Measurements from ENCODE around the gene JUNB. TPM values are rescaled to one million over a fixed set of nuclear protein-coding genes. Genes with fewer than 3 reads are reported as not detected.
A peak's percentile ranks its signal among the peaks of the same experiment; 100 is the strongest.

Gene JUNB
- total and polyA plus RNA-seq, 4 donors, result 111 to 689 (median 163) TPM

- TF ChIP-seq, protein P1, sequence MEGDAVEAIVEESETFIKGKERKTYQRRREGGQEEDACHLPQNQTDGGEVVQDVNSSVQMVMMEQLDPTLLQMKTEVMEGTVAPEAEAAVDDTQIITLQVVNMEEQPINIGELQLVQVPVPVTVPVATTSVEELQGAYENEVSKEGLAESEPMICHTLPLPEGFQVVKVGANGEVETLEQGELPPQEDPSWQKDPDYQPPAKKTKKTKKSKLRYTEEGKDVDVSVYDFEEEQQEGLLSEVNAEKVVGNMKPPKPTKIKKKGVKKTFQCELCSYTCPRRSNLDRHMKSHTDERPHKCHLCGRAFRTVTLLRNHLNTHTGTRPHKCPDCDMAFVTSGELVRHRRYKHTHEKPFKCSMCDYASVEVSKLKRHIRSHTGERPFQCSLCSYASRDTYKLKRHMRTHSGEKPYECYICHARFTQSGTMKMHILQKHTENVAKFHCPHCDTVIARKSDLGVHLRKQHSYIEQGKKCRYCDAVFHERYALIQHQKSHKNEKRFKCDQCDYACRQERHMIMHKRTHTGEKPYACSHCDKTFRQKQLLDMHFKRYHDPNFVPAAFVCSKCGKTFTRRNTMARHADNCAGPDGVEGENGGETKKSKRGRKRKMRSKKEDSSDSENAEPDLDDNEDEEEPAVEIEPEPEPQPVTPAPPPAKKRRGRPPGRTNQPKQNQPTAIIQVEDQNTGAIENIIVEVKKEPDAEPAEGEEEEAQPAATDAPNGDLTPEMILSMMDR (IDR thresholded peaks at IDR 0.05; ENCODE audit: control extremely low read depth, extremely low read depth), result no peak
- Histone ChIP-seq H3K36me3 (ENCODE audit: control insufficient read depth in 4 of 4, insufficient read depth in 4 of 4, low read length in 4 of 4) (no peaks in the 10 kb centered on the region), H3K4me3 (no peak overlapping the region), H3K27me3 (ENCODE audit: control insufficient read depth in 3 of 3, insufficient read depth in 3 of 3, low read length in 2 of 3) (peaks cover 0 to 60% (median 58%) of the 10 kb centered on the region in 3 donors), H3K4me1 (ENCODE audit: control insufficient read depth in 5 of 5, insufficient read depth in 5 of 5, low read length in 5 of 5) (peaks cover 0 to 9% (median 0%) of the 10 kb centered on the region in 5 donors), H3K9me3 (ENCODE audit: control insufficient read depth in 4 of 4, insufficient read depth in 3 of 4, low read length in 3 of 4) (peaks cover 0 to 4% (median 0%) of the 10 kb centered on the region in 4 donors), H3K27ac (ENCODE audit: low read depth in 1 of 2, low read length in 1 of 2) (no peak overlapping the region), H3K9ac (ENCODE audit: insufficient read depth in 1 of 2, low read length in 2 of 2) (no peak overlapping the region)
- no peak for DNase-seq
- WGBS, 2 donors, result 0 to 2% methylated on average over 3 to 5 of the region's 5 CpGs
- ATAC-seq (ENCODE audit: insufficient read depth, low FRiP score), result no peak
These were observed 42.1 kb downstream of the JUNB start for GRCh38 chr19:12833418-12833737.

- Histone ChIP-seq H3K36me3 (ENCODE audit: control insufficient read depth in 4 of 4, insufficient read depth in 4 of 4, low read length in 4 of 4) (no peaks in the 10 kb centered on the region), H3K9me3 (ENCODE audit: control insufficient read depth in 4 of 4, insufficient read depth in 3 of 4, low read length in 3 of 4) (peaks cover 0 to 4% (median 0%) of the 10 kb centered on the region in 4 donors), H3K27ac (ENCODE audit: low read depth in 1 of 2, low read length in 1 of 2) (no peak overlapping the region), H3K27me3 (ENCODE audit: control insufficient read depth in 3 of 3, insufficient read depth in 3 of 3, low read length in 2 of 3) (peaks cover 0 to 61% (median 57%) of the 10 kb centered on the region in 3 donors), H3K9ac (ENCODE audit: insufficient read depth in 1 of 2, low read length in 2 of 2) (no peak overlapping the region), H3K4me1 (ENCODE audit: control insufficient read depth in 5 of 5, insufficient read depth in 5 of 5, low read length in 5 of 5) (peaks cover 0 to 11% (median 0%) of the 10 kb centered on the region in 5 donors), H3K4me3 (peak overlapping the region; percentile 16)
- WGBS, 2 donors, result 2% methylated on average over 55 to 81 of the region's 87 CpGs
- ATAC-seq (ENCODE audit: insufficient read depth, low FRiP score), result no peak
- DNase-seq, result peak in 1 of 3 donors; percentile 13
- TF ChIP-seq, protein P1 (IDR thresholded peaks at IDR 0.05; ENCODE audit: control extremely low read depth, extremely low read depth), result no peak
These were observed 42.7 kb downstream of the JUNB start for GRCh38 chr19:12833738-12834565.

GRCh38 chr19:12834566-12834943, 43.3 kb downstream of the JUNB start, which contains the start of gene RTBDN:
Gene RTBDN (minus strand): TSS chr19:12834579. CDS start chr19:12829979, 4,600 bp downstream.
- no peak within 1 kb of the TSS for H3K27ac ChIP-seq (ENCODE audit: low read depth in 1 of 2, low read length in 1 of 2)
- H3K4me1 ChIP-seq (ENCODE audit: control insufficient read depth in 5 of 5, insufficient read depth in 5 of 5, low read length in 5 of 5), result peaks cover 0 to 11% (median 0%) of the 10 kb centered on the region in 5 donors
- H3K9ac ChIP-seq (ENCODE audit: insufficient read depth in 1 of 2, low read length in 2 of 2), result no peak within 1 kb of the TSS
- H3K36me3 ChIP-seq (ENCODE audit: control insufficient read depth in 4 of 4, insufficient read depth in 4 of 4, low read length in 4 of 4), result no peaks in the 10 kb centered on the region
- peak within 1 kb of the TSS; percentile 16 for H3K4me3 ChIP-seq
- peaks cover 0 to 4% (median 0%) of the 10 kb centered on the region in 4 donors for H3K9me3 ChIP-seq (ENCODE audit: control insufficient read depth in 4 of 4, insufficient read depth in 3 of 4, low read length in 3 of 4)
- TF ChIP-seq, protein P1 (IDR thresholded peaks at IDR 0.05; ENCODE audit: control extremely low read depth, extremely low read depth), result no peak
- H3K27me3 ChIP-seq (ENCODE audit: control insufficient read depth in 3 of 3, insufficient read depth in 3 of 3, low read length in 2 of 3), result peaks cover 0 to 67% (median 62%) of the 10 kb centered on the region in 3 donors
- ATAC-seq (ENCODE audit: insufficient read depth, low FRiP score) (no peak), DNase-seq (no peak)
- WGBS, 2 donors, result 6 to 8% methylated on average over 20 of the region's 20 CpGs
